ENCODE results near the gene CISTR.
"Not testable (repeated sequence)": the region's sequence is repeated elsewhere in the genome, so short reads cannot be mapped to it uniquely, and the experiment has no call there.

Gene CISTR

DNA sequence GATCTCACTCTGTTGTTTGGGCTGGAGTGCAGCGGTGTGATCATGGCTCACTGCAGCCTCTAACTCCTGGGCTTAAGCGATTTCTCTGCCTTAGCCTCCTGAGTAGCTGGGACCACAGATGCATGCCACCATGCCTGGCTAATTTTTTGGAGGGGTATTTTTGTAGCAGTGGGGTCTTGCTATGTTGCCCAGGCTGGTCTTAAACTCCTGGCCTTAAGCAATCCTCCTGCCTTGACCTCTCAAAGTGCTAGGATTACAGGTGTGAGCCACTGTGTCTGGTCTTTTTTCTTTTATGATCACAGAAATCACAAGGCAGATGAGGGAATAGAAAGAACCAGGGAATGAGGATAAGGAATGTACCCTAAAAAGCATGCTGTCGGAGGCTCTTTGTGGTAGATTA, 11.0 kb upstream of the CISTR start:
- DNase-seq (ENCODE audit: low spot score), result not testable (repeated sequence)

DNA sequence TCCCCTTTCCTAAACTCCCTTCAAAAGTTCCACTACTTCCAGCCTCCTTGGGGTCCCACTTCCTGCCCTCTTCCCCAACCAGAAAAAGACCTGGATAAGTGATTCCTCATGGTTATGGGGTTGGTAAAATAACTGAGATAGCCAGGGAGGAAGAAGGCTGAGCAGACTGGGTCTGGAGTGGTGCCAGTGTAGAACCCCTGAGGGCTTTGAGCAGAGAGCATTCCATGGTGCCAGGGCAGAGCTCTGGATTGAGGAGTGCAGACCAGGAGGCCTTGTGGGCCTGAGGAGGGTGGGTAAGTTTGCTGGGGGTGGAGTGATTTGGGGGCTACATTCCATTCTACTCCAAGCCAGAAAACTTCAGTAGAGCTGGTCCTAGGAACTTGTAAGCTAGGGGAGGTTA, 9.5 kb upstream of the CISTR start:
- no peak for DNase-seq (ENCODE audit: low spot score)

DNA sequence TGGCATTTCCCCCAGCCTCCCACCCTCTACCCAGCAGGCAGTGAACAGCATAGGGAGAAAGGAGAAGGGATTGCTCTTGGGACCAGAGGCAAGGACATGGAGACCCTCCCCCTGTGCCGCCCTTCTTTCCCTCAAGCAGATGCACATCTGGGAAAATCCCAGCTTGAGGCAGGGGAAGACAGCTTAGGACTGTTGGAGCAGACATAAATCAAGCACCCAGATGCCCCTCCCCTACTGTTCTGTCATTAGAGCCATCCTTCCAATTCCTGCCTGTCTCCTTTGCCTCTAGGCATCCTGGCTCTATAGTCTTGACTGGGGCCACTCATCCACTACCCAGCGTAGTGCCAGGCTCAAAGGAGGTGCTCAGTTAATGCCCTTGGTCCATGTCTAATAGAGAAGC, 7.5 kb upstream of the CISTR start:
- DNase-seq (ENCODE audit: low spot score), result no peak

DNA sequence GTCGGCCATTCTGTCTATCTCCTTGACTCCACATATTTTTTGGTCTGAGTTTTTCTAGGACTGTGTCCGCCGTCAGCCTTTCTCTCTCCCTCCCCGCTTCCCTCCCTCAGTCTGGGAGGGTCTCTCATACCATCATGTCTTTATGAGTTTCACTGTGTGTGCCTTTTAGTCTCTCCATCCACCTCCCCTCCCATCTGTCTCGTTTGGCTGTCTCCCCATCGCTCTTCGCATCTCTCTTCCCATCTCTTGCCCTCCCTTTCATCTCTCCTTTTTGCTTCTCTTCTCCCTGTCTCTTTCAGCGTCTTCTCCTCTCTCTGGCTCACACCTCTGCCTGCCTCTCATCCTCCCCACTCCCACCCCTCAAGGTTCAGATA, 6.9 kb upstream of the CISTR start:
- no peak for DNase-seq (ENCODE audit: low spot score)

DNA sequence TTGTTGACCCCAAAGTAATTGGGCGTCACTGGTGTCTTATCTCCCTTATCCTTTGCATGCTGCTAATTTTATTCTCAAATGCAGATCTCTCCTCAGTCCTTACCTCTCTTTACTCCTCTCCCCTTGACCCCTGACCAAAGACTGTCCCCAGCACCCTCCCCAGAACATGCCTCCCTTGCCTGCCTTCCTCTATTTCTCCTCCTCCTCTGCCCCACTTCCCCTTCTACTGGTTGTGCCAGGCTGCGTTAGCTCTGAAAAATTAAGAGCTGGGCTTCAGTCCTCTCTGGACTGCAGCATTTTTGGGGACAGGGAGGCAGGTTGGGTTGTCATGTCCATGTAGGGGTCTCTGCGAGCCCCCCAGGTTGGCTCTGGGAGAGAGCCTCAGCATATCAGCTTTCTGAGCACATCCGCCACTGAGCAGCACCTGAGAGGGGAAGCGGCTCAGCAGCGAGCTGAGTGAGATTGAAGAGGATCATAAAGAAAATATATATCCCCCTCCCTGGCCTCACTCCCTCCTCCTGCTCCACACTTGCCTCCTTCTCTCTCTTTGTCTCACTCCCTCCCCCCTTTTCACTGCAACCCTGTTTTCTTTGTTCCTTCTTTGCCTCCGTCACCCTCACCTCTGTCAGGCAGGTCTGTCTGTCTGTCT, 6.4 kb upstream of the CISTR start:
- DNase-seq (ENCODE audit: low spot score), result no peak

DNA sequence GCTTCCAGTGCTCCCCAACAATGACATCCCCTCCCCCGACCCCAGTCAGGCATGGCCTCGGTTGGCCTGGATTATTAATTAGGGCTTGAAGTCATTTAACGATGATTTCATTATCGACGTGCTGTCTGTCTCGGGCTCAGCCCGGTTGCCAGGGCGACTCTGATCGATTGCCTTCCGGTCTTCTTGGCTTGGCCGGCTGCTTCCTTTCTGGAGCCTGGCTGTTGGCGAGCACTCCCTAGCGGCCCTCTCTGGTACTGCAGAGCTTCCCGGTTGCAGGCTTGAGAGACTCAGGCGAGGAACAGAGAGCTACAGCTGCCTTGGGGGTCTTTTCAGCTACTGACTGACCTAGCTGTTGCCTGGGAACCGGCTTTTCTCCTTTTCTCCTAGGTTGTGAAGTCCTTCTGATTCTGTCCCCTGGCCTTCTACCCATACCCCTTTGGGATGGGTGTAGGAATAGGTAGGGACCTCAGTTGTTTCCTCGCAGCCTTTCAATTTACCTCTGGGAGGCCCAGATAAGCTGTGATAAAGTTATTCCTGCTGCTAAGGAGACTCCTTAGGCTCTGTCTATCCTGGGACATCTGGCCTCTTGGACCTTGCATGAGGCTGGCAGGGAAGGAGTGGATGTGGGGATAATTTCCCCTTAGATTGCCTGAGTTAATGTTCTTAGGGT, 5.5 kb upstream of the CISTR start:
- DNase-seq (ENCODE audit: low spot score), result peak; percentile 99

DNA sequence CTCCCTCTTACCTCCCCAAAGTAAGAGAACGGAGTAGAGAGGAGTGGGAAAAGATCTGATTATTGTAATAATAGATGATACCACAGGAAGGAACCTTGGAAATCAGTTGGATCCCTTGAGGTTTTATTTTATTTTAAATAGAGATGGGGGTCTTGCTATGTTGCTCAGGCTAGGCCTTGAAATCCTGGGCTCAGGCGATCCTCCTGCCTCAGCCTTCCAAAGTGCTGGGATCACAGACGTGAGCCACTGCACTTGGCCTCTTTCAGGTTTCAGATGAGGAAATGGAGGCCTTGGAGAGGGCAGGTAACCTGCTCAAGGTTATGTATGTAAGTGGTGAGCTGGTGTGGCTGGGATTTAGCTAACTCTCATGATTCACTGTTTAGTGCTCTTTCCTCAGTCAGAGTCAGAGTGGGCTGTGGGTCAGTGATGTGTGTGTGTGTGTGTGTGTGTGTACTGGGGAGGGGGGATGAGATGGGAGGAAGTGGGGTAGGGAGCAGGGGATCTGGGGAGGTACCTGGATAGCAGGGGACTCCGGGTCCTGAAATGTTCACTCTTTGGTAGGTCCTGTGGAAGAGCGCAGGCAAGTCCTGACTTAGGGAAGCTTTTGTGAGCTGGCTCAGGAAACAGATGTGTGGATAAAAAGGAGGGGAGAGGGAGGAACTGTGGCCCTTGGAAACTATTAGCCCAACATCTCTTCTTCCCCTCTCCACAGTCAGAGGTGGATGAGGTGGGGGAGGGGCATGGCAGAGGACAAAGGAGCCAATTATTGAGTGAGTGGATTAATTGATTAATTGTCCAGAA, 4.7 kb upstream of the CISTR start:
- peak; percentile 54 for DNase-seq (ENCODE audit: low spot score)

DNA sequence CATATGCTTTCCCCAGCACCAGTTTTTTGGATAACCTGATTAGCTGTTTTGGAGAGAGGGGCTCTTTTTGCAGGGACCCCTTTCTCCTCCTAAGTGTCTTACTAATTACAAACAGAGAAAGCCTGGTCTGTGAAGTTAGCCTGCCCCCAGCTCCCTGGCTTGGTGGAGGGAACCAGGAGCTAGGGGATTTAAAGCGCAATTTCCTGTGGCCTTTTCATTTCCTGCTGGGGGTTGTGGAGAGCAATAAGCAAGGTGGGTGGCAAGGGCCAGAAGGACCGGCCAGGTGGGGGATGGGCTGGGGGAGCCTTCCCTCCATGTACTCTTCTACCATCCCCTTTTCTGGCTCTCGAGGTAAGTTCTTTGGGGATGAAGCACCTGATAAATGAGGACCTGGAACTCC, 4.1 kb upstream of the CISTR start:
- DNase-seq (ENCODE audit: low spot score), result no peak

DNA sequence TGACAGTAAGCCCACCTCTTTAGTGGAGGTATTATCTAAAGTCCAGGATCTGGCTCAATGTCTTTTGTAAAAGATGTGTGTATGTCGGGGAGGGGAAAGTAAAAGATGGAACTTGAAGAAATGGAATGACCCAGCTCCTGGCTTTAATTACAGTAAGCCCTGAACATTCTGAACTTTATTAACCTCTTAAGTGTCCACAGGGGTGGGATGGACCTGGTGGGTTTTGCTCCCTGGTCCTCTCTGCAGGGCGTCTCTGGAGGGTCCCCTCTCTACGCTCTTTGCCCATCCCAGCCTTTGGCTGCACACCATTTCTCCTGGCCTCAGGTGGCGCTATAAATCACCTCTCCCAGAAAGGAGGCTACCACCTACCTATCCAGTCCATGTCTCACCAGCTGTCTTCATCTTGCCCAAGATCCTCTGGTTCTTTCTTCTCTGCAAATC, 3.7 kb upstream of the CISTR start:
- DNase-seq (ENCODE audit: low spot score), result no peak

DNA sequence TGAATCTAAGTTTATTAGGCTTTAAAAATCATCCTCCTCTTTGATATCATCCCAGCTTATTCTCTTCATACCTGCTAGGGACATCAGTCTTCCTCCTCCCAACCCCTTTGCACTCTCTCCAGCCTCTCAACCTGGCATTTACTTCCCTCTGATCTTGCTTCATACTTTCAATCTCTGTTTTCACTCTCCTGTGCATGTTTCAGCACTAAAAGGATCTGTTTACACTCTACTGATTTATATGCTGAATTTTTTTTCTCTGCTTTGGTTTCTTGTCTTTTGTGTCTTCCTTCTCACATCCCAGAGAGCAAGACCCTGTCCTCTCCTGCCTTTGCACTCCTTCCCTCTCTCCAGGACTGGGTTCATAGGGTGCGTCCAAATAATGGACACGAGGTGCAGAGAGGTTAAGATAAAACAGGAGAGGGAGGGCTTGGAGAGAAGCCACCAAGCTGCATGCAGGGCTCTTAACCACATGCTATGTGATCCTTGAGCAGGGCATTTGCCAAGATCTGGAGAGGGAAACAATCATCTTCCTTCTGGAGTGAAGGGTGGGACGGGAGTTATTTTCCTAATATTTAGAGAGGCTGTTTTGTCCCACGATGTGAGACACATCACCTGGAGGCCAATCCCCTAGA, 3.0 kb upstream of the CISTR start:
- no peak for DNase-seq (ENCODE audit: low spot score)

DNA sequence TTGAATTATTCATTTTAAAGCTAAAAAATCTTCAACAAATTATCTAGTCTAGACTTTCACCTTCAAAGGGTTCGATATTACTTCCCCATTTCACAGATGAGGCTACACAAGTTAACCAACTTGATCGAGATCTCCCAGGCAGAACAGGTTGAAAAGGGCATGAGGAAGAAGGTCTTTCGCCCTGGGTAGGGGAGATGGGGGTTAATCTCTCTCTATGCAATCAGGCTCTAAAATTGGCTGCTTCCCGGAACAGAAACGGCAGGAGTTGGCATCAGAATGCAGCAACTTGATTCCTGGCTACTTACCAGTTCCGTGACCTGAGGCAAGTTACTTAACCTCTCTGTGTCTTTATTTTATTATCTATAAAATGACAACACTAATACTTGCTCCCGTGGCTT, 2.4 kb upstream of the CISTR start:
- no peak for DNase-seq (ENCODE audit: low spot score)

DNA sequence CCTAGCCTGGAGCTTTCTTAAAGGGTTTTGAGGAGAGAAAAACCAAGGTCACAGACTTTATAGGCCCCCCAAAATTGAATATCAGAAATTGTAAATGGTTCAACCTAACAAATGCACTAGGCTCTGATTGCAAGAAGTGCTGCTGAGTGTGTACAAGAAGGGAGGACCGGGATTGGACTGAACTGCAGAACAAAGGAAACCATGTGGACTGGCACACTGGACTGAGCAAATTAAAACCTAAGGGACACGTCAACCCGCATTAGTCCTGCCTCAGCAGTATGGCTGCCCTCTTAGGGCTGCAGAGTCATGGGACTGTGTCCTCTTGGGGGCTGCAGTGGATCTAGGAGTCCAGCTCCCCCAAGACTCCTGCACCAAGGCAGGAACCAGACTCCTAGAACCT, 842 bp upstream of the CISTR start:
- no peak for DNase-seq (ENCODE audit: low spot score)

DNA sequence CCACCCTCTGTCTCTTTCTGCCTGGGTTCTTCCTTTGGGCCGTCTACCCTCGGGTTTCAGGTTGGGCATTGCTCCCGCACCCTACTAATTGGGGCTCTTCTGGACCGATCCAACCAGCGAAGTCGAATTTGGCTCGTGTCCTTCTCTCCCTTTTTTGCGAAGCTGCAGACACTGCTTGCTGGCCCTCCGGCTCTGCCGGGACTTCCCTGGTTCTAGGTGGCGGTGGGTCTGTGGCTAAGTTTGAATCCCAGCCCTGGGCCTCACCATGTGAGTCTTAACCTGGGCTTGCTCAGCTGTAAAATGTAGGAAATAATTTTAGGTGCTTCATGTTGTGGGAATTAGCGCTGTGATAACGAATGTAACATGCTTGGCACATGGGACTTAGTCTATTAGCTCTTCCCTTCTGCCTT, 418 bp upstream of the CISTR start:
- no peak for DNase-seq (ENCODE audit: low spot score)

DNA sequence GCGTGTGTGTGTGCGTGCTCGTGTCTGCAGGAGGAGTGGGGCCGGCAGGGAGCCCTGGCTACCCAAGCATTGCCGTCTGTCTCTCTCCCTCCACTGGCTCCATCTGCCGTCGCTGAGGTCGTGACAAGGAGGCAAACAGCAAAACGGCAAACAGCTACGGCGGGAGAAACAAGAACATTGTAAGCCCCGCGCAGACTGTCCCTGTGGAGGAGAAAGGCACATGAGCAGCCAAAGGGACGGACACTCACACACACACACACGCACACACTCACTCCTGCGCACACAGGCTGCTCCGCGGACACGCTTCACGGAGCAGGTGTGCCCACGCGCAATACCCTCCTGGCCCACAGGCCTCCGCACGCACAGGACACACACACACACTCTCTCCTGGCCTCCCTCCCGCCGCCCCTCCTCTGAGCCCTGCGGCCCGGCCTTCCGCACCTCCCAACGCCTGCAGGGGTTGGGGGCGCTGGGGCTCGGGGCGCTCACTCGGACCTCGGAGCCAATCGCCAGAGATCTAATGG, 905 bp downstream of the CISTR start:
- DNase-seq (ENCODE audit: low spot score), result peak; percentile 74

DNA sequence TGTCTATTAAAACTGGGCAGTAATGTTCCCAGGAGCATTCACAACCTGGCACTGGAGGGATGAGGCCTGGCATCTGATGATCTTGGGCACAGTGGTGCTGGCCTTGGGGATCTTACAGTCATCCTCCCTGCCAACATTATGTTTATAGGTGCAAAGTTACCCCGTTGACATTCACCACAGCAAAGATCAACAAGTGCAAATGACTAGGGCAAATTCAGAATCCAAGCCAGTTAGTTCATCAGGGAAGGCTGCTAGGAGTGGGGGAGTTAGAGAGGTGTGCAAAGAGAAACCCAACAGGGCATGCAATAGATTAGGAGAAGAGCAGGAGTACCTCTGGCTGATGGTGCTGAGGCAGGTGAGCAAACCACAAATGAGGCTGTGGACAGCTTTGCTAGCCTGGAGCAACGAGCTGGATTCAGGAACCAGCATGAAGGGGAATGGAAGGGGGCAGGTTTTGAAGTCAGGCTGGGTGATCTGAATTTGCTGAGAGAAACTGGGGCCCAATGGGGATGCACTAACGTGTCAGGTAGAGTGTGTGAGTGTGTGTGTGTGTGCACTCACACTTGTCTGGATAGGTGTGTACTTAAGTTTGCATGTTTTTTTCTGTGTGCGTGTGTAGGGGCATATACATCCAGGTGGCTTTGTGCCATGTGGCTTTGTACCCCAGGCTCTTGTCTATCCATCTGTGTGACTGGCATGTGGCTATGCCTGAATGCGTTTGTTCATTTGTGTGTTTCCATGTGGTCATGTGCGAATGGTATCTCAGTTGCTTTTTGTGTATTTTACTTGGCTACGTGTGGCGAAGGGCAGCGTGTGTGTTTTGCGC, 1.6 kb downstream of the CISTR start:
- no peak for DNase-seq (ENCODE audit: low spot score)

DNA sequence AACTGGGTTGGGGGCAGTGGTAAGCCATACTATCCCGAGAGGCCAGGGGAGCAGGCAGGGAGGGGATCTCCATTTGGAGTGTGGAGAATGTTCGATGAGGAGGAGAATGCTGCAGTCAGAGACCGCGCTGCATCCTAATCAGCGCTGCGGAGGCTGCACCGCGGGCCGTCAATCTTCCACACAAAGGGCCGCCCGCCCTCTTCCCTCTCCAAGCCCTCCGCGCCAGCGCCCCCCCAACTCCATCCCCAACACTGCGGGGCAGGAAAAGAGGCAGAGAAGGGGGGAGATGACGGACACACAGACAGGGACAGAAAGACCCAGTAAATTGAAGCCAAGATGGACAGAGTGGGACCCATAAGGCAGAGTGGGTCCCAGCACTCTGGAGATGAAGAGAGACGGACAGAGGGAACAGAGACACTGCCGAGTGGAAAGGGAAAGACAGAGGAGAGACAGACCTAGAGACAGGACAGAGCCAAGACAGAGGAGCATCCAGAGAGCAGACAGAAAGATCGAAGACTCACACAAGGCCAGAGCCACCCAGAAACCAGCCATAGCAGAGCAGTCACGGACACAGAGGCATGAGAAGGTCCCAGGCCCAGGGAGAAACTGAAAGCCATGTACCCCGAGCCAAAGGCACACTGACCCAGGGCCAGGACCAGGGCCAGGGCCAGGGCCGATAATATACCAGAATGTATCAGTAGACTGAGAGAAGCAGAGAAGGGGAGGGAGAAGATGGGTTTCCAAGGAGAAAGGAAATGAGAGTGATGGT, 3.5 kb downstream of the CISTR start:
- DNase-seq (ENCODE audit: low spot score), result peak; percentile 77

DNA sequence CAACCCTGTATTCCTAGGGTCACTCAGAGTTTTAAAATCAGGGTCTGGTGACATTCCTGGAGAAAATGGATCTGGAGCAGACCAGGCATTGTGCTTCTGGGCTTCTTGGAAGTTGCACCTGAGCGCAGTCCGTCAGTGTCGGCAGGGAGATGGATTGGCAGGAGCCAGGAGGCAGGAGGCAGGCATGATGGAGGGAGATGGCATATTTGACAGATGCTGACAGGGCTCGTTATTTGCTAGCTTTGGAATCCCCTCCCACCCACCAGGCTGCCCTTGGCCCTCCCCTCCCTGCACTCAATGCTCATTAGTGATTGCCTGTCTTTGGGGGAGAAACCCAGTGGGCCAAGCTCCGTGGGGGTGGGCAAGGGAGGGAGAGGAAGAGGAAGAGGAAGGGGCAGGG, 4.7 kb downstream of the CISTR start:
- peak; percentile 62 for DNase-seq (ENCODE audit: low spot score)

DNA sequence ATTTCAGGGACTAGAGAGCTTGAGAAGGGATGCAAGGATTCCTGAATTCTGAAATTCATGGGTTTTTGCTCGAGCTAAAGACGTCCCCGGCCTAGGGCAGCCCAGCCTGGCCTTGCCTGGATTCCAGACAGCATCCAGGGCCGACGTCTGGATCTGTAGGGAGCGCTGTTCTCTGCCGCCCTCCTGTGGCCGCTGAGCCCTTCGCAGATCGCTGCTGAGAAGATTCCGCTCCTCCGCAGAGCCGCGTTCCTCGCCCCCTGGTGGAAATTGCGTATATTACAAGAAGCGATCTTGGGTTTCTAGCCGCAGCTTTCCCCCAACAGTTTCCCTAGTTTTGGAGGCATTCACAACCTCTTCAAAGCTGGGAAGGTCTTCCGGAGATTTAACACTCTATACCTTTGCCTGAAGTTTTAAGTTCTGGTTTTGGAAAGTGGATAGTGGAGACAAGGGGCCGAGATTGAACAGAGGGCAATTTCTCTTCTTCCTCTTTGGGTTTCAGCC, 5.1 kb downstream of the CISTR start:
- peak; percentile 98 for DNase-seq (ENCODE audit: low spot score)

DNA sequence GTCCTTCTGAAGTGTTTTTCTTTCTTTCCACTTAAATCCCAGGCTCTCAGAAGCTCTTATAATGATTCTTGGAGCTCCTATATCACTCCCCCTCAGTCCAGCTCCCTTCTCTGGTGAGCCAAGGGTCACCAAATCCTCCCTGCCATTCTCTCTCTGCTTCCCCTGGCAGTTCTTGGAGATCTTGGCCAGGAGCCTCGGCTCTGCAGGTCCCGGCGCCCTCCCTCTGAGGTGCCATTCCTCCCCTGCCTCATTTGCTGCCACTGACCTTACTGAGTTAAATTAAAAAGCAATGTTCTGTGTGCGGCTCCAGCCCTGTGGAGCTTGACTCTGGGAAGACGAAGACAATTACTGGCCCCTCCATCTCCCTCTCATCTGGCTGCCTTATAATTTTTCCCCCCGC, 7.0 kb downstream of the CISTR start:
- no peak for DNase-seq (ENCODE audit: low spot score)

DNA sequence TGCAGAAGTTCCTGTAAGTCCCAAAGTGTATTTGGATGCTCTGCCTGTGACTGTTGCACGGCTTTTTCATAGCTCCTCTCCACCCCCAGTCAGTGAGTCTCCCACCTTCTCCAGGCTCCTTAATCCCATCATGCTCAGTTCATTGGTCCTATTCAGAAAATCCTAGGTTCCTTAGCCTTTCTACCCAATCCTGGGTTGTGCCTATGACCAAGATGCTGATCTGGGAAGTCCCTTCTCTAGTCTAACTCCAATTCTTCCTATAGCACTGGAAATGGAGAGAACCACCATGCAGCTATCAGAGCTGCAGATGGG, 7.7 kb downstream of the CISTR start:
- no peak for DNase-seq (ENCODE audit: low spot score)
